Camera-type eye (tissue), 1 donor: ENCODE data around the gene PRSS53. TPM values are rescaled to one million over a fixed set of nuclear protein-coding genes. Genes with fewer than 3 reads are reported as not detected.

ENCODE experiments used
- total RNA-seq: library from RNA; depleted of rRNA; stranded (reverse); fragments of >200 nt; gene quantifications from one replicate; pipeline ENCODE4 v1.2.3, GENCODE V29; 2014

The PRSS53 gene
- 4.1 TPM for total RNA-seq

DNA sequence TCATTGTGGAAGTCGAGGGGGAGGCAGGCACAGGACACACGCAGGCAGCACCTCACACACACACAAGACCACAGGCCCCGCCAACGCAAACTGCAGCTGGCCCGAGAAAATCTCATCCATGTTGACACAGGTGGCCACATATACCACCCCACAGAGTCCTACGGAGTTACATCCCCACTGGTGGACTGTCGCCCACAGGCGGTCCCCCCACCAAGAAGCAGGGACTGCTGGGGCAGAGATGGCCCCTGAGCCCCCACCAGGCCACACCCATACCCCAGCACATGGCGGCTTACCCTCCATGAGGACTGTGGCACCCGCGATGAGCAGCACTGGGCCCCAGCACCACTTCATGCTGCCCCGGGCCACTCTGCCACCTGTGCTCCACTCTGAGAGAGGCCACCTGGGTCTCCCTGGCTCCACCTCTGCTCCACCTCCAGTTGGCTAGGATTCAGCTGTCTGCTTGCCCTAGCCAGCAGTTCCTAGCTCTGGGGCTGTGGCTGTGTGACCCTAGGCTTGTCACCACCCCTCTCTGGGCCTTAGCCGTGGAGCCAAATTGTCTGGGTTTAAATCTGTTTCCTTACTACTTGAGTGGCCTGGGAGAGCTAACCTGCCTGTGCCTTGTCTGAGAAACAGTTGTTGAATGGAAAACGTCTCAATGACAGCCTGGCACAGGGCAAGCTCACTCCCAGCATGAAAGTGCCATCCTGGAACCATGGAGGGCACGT is at the start of gene PRSS53:
Gene PRSS53 (minus strand): TSS at position 485 of the 725 bp plus-strand sequence. CDS start 134 bp downstream, at position 351.

DNA sequence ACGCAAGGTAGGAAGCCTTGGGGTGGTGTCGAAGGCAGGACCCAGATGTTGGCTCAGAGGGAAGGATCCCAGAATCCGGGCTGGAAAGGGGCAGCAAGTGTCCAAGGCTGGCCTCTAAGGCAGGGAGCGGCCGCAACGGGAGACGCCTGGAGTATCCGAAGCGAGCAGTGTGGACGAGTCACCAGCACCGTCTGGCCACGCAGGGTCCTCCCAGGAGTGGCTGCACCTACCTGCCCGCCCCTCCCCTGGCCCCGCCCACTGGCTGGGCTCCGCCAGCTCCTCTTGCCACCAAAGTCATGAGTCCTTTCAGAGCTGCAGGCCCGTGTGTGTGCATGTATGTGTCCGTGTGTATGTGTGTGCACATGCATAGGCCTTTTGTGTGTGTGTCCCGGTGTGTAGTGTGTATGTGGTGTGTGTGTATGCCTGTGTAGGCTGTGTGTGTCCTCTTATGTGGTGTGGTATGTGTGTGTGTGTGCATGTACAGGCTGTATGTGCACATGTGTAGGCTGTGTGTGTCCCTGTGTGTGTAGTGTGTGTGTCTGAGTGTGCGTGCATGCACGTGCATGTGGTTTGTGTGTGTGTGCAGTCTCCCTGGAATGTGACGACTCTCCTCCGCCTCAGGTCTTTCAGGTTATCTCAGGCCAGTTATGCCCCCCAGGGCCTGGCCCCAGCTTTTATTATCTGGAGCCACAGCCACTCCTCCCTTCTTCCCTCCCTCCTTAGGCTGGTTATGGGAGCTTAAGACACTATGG is 47.0 kb upstream of the PRSS53 start, which contains the start of gene PRSS8:
Gene PRSS8 (minus strand): TSS at position 193 of the 752 bp plus-strand sequence. CDS start 229 bp downstream, outside the sequence.

DNA sequence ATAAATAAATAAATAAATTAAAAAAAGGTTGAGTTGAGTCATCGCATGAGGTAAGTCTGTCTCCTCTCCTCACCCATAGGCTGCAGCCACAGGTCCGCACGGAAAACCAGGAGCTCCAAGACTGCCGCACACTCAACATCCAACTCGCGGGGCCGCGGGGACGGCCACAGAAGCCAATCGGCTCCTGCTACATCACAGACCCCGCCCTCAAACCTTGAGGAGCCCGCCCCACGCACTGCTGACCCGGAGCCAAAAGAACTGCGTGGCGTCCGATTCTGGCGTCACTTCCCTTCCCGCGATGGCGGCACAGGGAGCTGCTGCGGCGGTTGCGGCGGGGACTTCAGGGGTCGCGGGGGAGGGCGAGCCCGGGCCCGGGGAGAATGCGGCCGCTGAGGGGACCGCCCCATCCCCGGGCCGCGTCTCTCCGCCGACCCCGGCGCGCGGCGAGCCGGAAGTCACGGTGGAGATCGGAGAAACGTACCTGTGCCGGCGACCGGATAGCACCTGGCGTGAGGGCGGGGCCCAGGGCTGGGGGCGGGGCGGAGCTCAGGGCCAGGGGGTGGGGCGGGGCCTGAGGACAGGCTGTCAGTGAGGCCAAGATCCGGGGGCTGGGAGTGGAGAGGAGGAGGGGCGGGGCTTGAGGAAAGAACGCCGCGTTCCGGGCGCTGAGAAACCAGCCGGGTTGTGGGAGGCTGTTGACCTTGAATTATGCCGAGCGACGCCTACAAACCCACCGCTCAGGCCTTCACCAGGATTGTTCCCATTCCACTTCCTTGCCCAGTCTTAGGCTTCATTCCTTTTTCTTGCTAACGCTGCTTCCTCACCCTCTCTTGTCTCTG is 28.9 kb upstream of the PRSS53 start, which contains the start of gene KAT8:
Gene KAT8 (plus strand): TSS at position 281 of the 839 bp plus-strand sequence. CDS start 18 bp downstream, at position 299.

DNA sequence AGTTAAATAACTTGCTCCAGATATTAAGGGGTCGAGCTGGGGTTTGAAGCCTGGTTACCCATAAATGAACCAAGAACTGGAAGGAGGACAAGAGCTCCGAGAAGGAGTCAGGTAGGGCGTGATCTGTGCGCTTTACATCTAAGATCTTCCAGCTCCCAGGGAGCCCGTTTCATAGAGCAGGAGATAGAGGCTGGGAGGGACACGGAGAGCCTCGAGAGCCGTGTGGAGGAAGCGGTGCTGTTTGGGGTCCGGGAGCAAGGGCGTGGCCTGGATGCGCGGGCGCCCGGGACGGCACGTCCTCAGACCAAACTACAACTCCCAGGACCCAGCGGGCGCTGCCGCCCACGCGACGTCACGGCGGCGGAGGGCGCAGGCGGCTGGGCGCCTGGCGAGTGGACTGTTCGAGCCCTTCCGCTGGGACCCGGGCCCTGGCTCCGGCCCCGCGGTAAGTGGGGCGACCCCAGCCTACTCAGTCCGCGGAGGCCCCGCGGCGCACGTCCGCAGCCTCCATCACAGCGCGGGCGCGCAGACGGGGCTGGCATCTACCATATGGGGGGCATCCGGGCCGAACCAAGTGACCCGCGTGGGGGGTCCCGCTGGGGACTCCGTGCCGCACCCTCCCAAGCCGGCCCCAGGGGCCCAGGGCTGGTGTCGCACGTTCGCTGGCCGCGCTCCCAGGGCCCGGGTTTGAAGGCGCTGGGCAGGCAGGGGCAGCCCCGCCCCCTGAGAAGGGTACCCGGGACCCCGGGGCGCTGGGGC is 19.5 kb upstream of the PRSS53 start, which contains the start of gene BCKDK:
Gene BCKDK (plus strand): TSS at position 352 of the 759 bp plus-strand sequence. CDS start 838 bp downstream, outside the sequence.

DNA sequence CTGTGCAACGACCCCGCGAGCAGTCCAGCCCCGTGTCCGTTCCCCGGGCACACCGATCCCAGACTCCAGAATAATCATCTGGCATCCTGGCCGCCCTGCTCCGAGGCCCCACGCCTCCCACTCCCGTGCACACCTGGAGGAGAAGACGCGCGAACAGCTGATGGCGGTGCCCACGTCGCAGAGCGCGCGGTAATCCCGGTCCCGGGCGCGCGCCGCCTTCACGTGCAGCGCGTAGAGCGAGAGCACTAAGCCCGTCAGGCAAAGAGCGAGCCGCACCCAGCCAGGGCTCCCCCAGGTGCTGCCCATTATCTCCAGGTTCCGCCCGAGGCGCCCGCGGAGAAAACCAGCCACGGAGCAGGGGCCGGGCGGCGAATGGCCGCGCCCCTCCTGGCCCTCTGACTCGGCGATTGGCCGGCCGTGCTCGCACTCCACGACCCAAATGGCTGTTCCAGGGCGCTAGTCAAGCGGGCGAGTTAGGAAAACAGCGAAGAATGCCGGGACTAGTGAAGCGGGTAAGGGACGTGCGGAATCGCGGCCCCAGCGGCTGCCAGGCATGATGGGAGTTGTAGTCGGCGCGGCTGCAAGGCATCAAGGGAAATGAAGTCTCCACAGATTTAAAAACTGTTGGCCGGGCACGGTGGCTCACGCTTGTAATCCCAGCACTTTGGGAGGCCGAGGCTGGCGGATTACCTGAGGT is 5.8 kb upstream of the PRSS53 start, which contains the start of gene VKORC1:
Gene VKORC1 (minus strand): TSS at position 374 of the 697 bp plus-strand sequence. CDS start 68 bp downstream, at position 306.

DNA sequence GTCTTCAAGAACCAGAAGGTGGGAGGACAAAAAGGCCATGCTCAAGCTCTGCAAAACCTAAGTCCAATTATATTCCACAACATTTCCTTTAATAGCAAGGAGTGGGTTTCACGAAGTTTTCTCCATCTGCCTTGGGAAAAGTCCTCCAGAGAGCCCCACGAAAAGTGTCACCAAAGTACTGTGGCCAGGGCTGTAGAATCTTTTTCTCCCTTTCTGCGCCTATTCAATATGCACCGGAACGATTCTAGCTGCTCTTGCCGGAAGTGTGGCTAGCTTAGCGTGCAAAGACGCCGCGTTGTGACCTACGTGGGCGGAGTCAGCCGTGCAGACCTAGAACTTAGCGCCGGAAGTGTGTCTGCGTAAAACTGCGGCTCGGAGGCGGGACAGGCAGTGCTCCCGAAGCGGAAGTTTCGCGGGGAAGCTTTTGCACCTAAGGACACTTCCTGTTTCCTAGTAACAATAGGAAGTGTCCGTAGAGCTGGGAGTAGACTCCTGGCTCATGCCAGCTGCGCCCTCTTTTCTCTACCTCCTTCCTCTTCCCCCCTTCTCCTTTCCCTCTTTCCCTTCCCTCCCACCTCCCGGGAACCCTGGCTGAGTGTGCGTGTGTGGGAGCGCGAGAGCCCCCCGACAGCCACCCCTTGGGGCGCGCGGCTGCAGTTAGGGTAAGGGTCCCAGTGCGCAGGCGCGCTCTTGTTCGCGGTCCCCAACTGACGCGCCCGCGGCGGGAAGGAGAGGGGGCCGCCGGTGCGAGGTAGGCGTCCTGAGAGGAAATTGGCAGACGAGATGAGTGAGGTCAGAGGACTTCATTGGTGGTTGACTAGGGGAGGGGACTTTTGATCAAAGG is 14.6 kb downstream of the PRSS53 start, which contains the start of the genes ZNF646 and ZNF668:
Gene ZNF646 (plus strand): TSS at position 453 of the 844 bp plus-strand sequence. CDS start 1,903 bp downstream, outside the sequence.
Gene ZNF668 (minus strand): TSS at position 271 of the 844 bp plus-strand sequence. CDS start 9,781 bp downstream, outside the sequence.

Other genes with a start within 250 kb of the PRSS53 start
- 34.7 TPM for gene BCL7C, start 194.9 kb downstream of the PRSS53 start, total RNA-seq
- 1.6 TPM for gene CTF1, start 192.3 kb downstream of the PRSS53 start, total RNA-seq
- 23.4 TPM for gene FBXL19, start 165.4 kb downstream of the PRSS53 start, total RNA-seq
- gene ORAI3, start 139.9 kb downstream of the PRSS53 start, total RNA-seq = 17.2 TPM
- 9.0 TPM for gene SETD1A, start 131.2 kb downstream of the PRSS53 start, total RNA-seq
- gene HSD3B7, start 103.7 kb downstream of the PRSS53 start, total RNA-seq = 8.4 TPM
- 9.1 TPM for gene STX1B, start 78.3 kb downstream of the PRSS53 start, total RNA-seq
- gene STX4, start 55.4 kb downstream of the PRSS53 start, total RNA-seq = 30.6 TPM
- gene ZNF668, start 14.7 kb downstream of the PRSS53 start, total RNA-seq = 5.4 TPM
- gene ZNF646, start 14.5 kb downstream of the PRSS53 start, total RNA-seq = 18.0 TPM
- gene VKORC1, start 5.9 kb upstream of the PRSS53 start, total RNA-seq = 66.6 TPM
- gene BCKDK, start 19.4 kb upstream of the PRSS53 start, total RNA-seq = 21.9 TPM
- 56.6 TPM for gene KAT8, start 28.7 kb upstream of the PRSS53 start, total RNA-seq
- 6.2 TPM for gene PRSS8, start 46.8 kb upstream of the PRSS53 start, total RNA-seq
- not detected for gene PRSS36, start 61.1 kb upstream of the PRSS53 start, total RNA-seq
- gene FUS, start 91.2 kb upstream of the PRSS53 start, total RNA-seq = 155 TPM
- 8.5 TPM for gene PYCARD, start 113.8 kb upstream of the PRSS53 start, total RNA-seq
- gene TRIM72, start 125.2 kb upstream of the PRSS53 start, total RNA-seq = 7.6 TPM
- gene PYDC1, start 128.2 kb upstream of the PRSS53 start, total RNA-seq = not detected
- gene ITGAM, start 171.0 kb upstream of the PRSS53 start, total RNA-seq = 3.6 TPM